Measurements from ENCODE around the gene INSYN1. TPM values are rescaled to one million over a fixed set of nuclear protein-coding genes. Genes with fewer than 3 reads are reported as not detected.

Gene INSYN1
- total and polyA plus RNA-seq, 2 donors (not counting 3 experiments of a cell fraction or from before 2014, with no cell fraction given) = 0.18 to 0.58 TPM

GRCh38 chr15:73799466-73799865 is 46.3 kb upstream of the INSYN1 start:
- TF ChIP-seq CTCF (IDR thresholded peaks at IDR 0.05; ENCODE audit: extremely low read depth in 1 of 2, insufficient read depth in 1 of 2, low read depth in 1 of 2, low read length in 2 of 2) (no peak), POLR2A (IDR thresholded peaks at IDR 0.05; ENCODE audit: low read depth, low read length) (no peak), MYC (IDR thresholded peaks at IDR 0.05; ENCODE audit: low read depth, low read length) (no peak), MAX (IDR thresholded peaks at IDR 0.05; ENCODE audit: insufficient read depth, insufficient read length) (no peak), EZH2 (IDR thresholded peaks at IDR 0.05; ENCODE audit: borderline replicate concordance, low read depth, low read length, severe bottlenecking) (no peak), JUN (IDR thresholded peaks at IDR 0.05; ENCODE audit: borderline replicate concordance, insufficient read depth, insufficient read length, low read depth) (no peak), FOS (IDR thresholded peaks at IDR 0.05; ENCODE audit: borderline replicate concordance, insufficient read depth, low read length) (no peak), GATA2 (IDR thresholded peaks at IDR 0.05; ENCODE audit: insufficient read depth, insufficient read length, low read depth, low read length) (no peak)
- no peaks in the 10 kb centered on the region for H3K9me3 ChIP-seq (replicated peaks; ENCODE audit: control insufficient read depth, insufficient read depth, low read length)
- no peaks in the 10 kb centered on the region for H4K20me1 ChIP-seq (replicated peaks; ENCODE audit: control insufficient read depth, extremely low read depth, insufficient read depth, low read length)
- no peaks in the 10 kb centered on the region for H3K9me1 ChIP-seq (replicated peaks; ENCODE audit: control insufficient read depth, extremely low read depth, insufficient read depth, low read length)
- H3K9ac ChIP-seq (replicated peaks; ENCODE audit: extremely low read depth, insufficient read depth, low read length) = no peak overlapping the region
- H3K4me3 ChIP-seq (replicated peaks in 1 of 3; ENCODE audit: insufficient read depth in 1 of 3, low read depth in 1 of 3, low read length in 3 of 3) = no peak overlapping the region
- H3K36me3 ChIP-seq (ENCODE audit: control insufficient read depth in 2 of 2, extremely low read depth in 1 of 2, insufficient read depth in 2 of 2, low read length in 2 of 2) = no peaks in the 10 kb centered on the region
- CTCF ChIA-PET = no interaction called here
- intact Hi-C loops (cut with micrococcal nuclease) (no loop called here), dilution Hi-C loops (cut with MboI; ENCODE audit: extremely low pct_ligation_motif_present, low sequenced_read_pairs) (no loop called here)
- H2AFZ ChIP-seq (ENCODE audit: low read depth, low read length) = no peak overlapping the region
- DNase-seq (ENCODE audit: low read depth, low spot score) (no peak), FAIRE-seq (no peak)
- POLR2A ChIA-PET = no interaction called here
- no peak overlapping the region for H3K27ac ChIP-seq (ENCODE audit: insufficient read depth, low read depth, low read length)
- H3K4me1 ChIP-seq (ENCODE audit: control insufficient read depth, extremely low read depth, insufficient read depth, low read length) = no peaks in the 10 kb centered on the region
- H3K27me3 ChIP-seq (ENCODE audit: control insufficient read depth in 2 of 2, insufficient read depth in 2 of 2, low read length in 2 of 2) = no peaks in the 10 kb centered on the region
- BruUV-seq (replicated peaks) = no TSS peak
- no peaks in the 10 kb centered on the region for H3K79me2 ChIP-seq (ENCODE audit: control insufficient read depth, insufficient read depth, low read length)
- no peak overlapping the region for H3K4me2 ChIP-seq (ENCODE audit: insufficient read depth, low read length)

All from endothelial cell of umbilical vein (primary cell).